ENCODE data around the gene ZBTB12.

The ZBTB12 gene

GRCh38 chr6:31888276-31889258 lies 13.3 kb downstream of the ZBTB12 start:
- no peaks in the 10 kb centered on the region for H3K9me3 ChIP-seq (ENCODE audit: severe bottlenecking)
- H3K27me3 ChIP-seq (ENCODE audit: insufficient read depth, low read depth, severe bottlenecking): no peaks in the 10 kb centered on the region
- TF ChIP-seq, protein P1, sequence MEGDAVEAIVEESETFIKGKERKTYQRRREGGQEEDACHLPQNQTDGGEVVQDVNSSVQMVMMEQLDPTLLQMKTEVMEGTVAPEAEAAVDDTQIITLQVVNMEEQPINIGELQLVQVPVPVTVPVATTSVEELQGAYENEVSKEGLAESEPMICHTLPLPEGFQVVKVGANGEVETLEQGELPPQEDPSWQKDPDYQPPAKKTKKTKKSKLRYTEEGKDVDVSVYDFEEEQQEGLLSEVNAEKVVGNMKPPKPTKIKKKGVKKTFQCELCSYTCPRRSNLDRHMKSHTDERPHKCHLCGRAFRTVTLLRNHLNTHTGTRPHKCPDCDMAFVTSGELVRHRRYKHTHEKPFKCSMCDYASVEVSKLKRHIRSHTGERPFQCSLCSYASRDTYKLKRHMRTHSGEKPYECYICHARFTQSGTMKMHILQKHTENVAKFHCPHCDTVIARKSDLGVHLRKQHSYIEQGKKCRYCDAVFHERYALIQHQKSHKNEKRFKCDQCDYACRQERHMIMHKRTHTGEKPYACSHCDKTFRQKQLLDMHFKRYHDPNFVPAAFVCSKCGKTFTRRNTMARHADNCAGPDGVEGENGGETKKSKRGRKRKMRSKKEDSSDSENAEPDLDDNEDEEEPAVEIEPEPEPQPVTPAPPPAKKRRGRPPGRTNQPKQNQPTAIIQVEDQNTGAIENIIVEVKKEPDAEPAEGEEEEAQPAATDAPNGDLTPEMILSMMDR (IDR thresholded peaks at IDR 0.05; ENCODE audit: low read depth, low read length): peak; percentile 89
- H3K27ac ChIP-seq: no peak overlapping the region; the same call in 1 of the 2 replicates
- H3K4me3 ChIP-seq (ENCODE audit: low read depth, low read length): no peak overlapping the region
- peak; percentile 69 for DNase-seq
- peaks cover 96% of the 10 kb centered on the region for H3K36me3 ChIP-seq

DNA sequence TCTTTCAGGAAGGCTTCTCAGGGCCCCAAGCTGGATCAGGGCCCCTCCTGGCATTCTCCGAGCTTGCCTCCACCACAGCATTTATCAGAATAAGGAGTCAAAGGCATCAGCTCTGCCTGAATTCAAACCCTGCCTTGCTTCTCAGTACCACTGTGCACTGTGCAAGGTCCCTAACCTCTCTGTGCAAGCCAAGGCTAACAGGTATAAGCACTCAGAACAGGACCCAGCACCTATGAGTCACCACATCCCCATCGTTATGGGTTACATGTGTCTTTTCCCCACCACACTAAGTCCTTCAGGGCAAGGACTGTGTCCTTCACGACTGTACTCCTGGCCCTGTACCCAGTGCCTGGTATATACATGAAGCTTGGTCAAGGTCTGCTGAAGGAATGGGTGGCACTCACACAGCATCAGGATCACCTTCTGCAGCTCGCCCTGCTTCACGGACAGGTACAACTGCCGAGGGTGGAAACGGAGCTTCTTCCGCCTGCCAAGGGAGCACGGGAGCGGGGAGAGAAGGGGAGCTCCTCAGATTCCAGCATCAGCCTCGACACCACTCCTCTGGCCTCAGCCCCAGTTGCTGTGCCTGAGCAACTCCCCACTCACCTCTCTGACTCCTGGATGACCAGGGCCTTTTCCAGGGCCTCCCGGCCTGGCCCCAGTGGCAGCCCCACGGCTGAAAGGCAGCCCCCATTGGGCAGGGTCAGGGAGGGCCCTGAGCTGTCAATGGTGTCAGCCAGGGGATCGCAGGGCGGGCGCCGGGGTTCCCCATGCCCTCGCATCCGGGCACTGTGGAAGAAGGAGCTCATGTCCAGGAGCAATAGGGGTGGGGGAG lies 14.5 kb downstream of the ZBTB12 start:
- Histone ChIP-seq H3K27me3 (ENCODE audit: insufficient read depth, low read depth, severe bottlenecking) (no peaks in the 10 kb centered on the region), H3K4me3 (ENCODE audit: low read depth, low read length) (no peak overlapping the region), H3K36me3 (peaks cover 96% of the 10 kb centered on the region), H3K9me3 (ENCODE audit: severe bottlenecking) (no peaks in the 10 kb centered on the region), H3K27ac (no peak overlapping the region)
- no peak for DNase-seq
- TF ChIP-seq, protein P1 (IDR thresholded peaks at IDR 0.05; ENCODE audit: low read depth, low read length): no peak

DNA sequence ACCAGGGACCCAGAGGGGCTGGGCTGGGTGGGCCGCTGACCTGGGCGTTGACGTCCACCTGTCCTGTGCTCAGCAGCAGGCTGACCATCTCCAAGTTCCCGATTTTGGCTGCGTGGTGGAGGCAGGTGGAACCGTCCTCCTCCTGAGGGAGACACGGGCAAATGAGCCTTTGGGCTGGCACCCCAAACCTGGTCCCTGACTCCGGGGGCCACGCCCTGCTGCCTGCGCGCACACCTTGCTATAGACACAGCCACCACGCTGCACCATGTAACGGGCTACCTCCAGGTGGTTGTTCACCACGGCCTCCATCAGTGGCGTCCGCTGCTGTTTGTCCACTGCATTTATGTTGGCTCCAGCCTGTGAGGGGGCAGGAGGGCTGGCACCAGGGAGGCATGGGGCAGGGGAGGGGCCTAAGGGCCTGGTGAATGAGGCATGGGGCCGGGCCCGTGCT lies 15.3 kb downstream of the ZBTB12 start:
- no peaks in the 10 kb centered on the region for H3K9me3 ChIP-seq (ENCODE audit: severe bottlenecking)
- DNase-seq: no peak
- TF ChIP-seq, protein P1 (IDR thresholded peaks at IDR 0.05; ENCODE audit: low read depth, low read length): no peak
- H3K4me3 ChIP-seq (ENCODE audit: low read depth, low read length): no peak overlapping the region
- no peaks in the 10 kb centered on the region for H3K27me3 ChIP-seq (ENCODE audit: insufficient read depth, low read depth, severe bottlenecking)
- H3K36me3 ChIP-seq: peaks cover 96% of the 10 kb centered on the region
- no peak overlapping the region for H3K27ac ChIP-seq

- Histone ChIP-seq H3K4me3 (ENCODE audit: low read depth, low read length) (no peak overlapping the region), H3K27me3 (ENCODE audit: insufficient read depth, low read depth, severe bottlenecking) (no peaks in the 10 kb centered on the region), H3K27ac (no peak overlapping the region), H3K36me3 (peaks cover 100% of the 10 kb centered on the region), H3K9me3 (ENCODE audit: severe bottlenecking) (no peaks in the 10 kb centered on the region)
- TF ChIP-seq, protein P1 (IDR thresholded peaks at IDR 0.05; ENCODE audit: low read depth, low read length): no peak
- DNase-seq: no peak
Observed at GRCh38 chr6:31884528-31885035, 17.3 kb downstream of the ZBTB12 start.

DNA sequence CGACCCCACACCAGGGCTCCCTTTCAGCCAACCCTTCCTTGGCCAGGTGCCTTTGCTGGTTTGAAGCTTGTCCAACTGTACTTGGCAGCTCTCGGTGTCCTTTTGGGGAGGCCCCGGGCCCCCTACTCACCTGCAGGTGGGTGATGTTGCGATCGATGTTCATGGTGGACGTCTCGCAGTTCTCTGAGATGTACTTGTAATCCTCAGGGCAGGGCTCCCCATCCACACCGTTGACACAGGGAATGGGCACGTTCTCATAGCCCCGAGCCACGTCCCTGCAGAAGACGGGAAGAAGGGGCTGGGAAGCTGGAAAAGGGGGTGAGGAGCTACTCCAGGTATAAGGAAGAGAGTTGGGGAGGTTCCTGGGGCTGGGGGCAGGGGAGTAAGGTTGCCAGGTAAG lies 18.2 kb downstream of the ZBTB12 start:
- Histone ChIP-seq H3K36me3 (peaks cover 97% of the 10 kb centered on the region), H3K27me3 (ENCODE audit: insufficient read depth, low read depth, severe bottlenecking) (no peaks in the 10 kb centered on the region), H3K9me3 (ENCODE audit: severe bottlenecking) (no peaks in the 10 kb centered on the region), H3K27ac (peak overlapping the region; percentile 84; the same call in 1 of the 2 replicates), H3K4me3 (ENCODE audit: low read depth, low read length) (no peak overlapping the region)
- no peak for DNase-seq
- TF ChIP-seq, protein P1 (IDR thresholded peaks at IDR 0.05; ENCODE audit: low read depth, low read length): no peak
